ENCODE measurements around the gene SERINC2.

DNA sequence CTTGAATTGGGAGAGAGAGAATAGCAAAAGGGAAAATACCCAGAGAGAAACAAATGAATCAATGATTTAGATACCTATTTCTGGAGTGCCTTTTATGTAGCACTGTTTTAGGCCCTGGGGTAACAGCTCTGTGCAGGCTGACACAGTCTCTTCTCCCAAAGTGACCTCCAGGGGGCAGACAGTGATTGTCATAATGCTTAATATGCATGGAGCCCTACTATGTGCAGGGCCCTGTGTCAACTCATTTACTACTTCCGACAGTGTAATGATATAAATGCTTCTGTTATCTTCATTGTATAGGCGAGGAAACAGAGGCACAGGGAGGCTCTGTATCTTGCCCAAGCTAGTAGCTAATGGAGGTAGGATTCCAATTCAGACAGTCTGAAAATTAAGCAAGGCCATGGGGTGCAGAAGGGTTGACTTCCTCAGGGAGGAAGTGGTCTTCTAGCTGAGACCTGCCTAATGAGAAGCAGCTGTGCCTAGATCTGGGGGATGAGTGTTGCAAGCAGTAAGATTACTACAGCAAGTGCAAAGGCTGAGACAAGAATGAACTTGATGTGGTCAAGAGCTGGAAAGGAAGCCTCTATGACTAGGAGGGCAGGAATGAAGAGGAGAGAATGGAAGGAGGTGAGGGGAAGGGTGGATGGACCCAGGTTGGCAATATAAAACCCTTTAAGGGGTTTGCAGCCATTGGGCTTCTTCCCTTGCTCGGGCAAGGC, 16.2 kb upstream of the SERINC2 start:
- TF ChIP-seq, protein P1, sequence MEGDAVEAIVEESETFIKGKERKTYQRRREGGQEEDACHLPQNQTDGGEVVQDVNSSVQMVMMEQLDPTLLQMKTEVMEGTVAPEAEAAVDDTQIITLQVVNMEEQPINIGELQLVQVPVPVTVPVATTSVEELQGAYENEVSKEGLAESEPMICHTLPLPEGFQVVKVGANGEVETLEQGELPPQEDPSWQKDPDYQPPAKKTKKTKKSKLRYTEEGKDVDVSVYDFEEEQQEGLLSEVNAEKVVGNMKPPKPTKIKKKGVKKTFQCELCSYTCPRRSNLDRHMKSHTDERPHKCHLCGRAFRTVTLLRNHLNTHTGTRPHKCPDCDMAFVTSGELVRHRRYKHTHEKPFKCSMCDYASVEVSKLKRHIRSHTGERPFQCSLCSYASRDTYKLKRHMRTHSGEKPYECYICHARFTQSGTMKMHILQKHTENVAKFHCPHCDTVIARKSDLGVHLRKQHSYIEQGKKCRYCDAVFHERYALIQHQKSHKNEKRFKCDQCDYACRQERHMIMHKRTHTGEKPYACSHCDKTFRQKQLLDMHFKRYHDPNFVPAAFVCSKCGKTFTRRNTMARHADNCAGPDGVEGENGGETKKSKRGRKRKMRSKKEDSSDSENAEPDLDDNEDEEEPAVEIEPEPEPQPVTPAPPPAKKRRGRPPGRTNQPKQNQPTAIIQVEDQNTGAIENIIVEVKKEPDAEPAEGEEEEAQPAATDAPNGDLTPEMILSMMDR (IDR thresholded peaks at IDR 0.05): no peak
- TF ChIP-seq POLR2AphosphoS5 (IDR thresholded peaks at IDR 0.05): no peak
- TF ChIP-seq POLR2A (IDR thresholded peaks at IDR 0.05): no peak
- no peak for TF ChIP-seq EP300 (IDR thresholded peaks at IDR 0.05)

All from sigmoid colon (tissue), 4 donors.